GM21717 (cell line): ENCODE data around the gene NCAN.

ENCODE experiments used
- ATAC-seq: cut with Tn5 transposase; IDR thresholded peaks from one replicate; pipeline ENCODE4 v1.9.1; 2021; ENCODE audit warnings: mild to moderate bottlenecking, moderate library complexity; ENCODE audit not compliant: unreplicated experiment

Gene NCAN

DNA sequence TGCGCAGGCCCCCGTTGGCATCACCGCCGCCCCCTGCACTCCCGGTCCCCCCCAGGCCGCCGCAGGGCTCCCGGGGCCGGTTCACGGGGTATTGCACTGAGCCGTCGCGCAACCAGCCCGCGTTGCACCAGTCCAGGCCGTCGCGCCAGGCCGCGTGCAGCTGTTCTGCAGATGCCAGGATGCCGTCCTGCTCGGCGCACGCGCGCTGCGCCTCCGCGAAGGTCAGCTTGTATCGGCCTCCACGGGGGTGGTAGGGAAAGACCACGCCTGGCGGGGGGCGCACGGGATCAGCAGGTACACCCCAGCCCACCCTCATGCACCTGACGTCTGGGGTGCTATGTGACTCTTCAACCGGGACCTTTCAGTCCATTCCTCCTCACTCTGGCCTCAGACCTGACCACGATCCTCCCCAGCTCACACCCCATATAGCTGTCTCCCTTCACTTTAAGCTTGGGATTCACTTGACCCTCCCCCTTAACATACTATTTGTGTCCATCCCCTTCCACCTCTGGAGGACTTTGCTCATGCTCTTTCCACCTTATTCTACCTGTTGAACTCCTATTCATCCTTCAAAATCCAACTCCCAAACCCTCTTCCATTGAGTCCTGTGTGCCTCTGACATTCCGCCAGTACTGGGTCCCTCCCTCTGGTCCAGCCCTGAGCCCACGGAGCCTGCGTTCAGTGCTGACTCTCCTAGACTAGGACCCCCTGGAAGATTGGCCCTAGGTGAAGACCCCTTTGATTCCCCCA lies 47.0 kb downstream of the NCAN start:
- ATAC-seq: no peak

DNA sequence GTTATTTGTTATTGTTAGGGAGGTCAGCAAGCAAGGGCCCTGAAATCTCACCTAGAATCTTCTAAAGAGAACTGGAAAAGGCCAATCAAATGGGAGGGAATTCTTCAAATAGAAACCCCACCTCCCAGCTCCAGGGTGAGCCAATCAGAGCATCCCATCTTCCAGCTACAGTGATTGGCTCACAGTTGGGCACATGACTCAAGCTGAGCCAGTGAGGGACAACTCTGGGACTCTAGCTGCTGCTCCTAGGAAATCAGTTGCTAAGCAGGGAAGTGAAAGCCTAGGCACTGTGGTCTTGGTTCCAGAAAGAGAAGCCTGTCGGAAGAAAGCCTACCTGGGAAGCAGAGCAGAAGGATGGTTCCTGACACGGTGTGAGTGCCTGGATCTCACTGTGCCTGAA lies 48.0 kb downstream of the NCAN start:
- ATAC-seq: no peak

DNA sequence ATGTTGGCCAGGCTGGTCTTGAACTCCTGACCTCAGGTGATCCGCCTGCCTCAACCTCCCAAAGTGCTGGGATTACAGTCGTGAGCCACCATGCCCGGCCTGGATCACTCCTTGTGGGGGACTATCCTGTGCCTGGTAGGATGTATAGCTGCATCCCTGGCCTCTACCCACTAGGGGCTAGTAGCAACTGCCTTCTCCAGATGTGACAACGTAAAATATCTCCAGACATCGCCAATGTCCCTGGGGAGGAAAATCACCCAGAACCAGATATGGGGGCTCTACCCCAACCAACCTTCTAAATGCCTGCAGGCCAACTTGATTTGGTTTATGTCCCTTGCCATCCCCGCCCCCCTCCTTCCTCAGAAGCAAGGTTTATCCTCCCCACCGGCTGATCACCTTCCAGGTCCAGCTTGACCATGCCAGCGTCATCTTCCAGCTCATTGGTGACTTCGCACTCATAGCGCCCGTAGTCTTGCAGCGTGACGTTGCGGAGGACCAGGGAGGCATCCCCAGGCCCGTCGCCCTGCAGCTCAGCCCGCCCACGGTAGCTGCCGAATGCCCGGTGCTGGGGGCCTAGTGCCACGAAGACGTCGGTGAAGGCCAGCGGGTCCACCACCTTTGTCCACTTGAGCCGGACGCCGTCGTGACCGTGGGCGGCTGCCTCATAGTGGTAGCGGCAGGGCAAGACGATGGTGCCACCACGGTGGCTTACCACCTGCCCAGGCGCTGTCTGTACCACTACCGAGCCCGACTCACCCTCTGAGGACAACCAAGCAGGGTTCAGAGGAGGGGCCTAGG lies 48.9 kb downstream of the NCAN start:
- no peak for ATAC-seq

DNA sequence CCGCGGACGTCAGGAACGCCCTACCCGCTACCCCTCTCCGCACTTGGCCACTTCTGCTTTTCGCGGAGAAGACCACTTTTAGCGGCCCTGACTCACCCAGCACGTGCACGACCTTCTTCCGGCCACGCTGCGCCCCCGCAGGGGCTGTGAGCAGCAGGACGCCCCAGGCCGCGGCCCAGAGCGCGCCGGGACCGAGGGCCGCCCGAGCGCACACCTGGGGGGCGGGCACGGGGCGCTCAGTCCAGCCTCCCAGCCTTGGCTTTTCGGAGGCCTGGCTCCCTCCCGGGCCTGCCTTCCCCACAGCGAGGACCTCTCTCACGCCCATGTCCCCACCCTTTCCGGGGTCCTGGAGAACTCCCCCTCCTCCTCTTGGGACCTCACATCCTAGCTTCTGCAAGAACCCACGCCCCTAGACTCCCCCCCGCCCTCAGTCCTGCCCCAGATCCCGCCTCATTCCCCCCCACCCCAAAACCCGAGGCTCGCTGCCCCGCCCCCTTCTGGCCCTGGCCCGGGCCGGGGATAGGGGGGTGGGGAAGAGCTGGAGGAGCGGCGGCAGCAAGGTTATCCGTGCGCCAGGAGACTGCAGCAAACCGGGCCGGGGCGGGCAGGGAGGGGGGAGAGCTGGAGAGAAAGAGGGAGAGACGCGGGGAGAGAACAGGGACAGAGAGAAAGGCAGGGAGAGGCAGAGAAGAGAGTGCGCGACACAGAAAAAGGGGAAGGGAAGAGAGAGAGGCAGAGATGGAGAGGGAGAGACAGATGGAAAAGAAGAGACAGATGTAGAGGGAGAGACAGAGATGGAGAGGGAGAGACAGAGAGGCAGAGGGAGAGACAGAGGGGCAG lies 49.8 kb downstream of the NCAN start:
- ATAC-seq: no peak

DNA sequence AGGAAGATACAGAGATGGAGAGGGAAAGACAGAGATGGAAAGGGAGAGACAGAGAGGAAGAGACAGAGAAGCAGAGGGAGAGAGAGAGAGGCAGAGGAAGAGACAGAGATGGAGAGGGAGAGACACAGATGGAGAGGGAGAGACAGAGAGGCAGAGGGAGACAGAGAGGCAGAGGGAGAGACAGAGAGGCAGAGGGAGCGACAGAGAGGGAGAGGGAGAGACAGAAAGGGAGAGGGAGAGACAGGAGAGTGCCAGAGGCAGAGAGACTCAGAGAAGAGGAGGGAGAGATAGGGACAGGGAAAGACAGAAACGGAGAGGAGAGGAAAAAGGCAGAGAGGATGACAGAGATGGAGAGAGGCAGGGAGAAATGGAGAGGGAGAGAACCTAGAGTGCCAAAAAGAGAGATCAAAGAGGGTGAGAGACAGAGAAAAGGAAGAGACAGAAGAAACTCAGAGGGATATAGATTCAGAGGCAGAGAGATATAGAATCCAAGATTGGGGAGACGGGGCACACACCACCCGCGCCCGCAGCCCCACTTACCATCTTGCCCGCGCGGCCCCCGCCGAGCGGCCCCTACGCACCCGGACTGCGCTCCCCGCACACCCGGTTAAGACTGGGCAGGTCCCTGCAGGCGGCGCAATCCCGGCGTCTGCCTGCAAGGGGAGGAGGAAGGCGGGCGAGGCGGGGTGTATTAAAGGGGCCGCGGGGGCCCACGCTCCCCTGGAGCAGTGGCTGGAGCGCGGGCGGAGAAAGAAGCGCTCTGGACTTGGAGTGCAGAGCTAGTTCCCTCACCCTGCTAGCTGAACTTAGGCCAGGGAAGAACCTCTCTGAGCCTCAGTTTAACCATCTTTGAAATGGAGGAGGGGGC lies 50.7 kb downstream of the NCAN start:
- no peak for ATAC-seq

DNA sequence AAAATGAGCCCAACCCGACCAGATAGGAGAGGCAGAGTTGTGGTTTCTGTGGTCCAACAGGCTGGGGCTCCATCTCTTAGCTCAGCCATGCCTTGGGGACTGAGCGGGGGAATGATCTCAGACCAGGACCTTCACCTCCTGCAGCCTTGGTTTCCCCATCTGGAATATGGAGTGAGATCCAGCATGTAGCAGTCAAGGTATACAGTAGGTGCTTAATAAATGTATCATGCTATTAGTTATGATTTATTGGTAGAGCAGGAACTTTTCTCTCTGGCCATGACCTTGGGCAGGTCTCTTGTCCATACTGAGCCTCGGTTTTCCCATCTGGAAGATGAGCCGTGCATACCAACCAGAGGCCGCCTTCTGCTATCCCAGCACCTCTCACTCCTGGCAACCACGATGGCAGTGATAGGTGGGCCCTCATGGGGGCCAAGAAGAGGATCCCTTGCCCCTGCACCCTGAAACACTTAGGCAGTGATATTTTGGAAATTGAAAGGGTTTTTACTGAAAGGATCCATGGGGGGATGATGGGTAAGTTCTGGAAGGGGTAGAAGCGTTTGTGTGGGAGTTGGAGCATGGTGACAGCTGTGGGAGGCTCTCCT lies 52.2 kb downstream of the NCAN start:
- ATAC-seq: no peak

DNA sequence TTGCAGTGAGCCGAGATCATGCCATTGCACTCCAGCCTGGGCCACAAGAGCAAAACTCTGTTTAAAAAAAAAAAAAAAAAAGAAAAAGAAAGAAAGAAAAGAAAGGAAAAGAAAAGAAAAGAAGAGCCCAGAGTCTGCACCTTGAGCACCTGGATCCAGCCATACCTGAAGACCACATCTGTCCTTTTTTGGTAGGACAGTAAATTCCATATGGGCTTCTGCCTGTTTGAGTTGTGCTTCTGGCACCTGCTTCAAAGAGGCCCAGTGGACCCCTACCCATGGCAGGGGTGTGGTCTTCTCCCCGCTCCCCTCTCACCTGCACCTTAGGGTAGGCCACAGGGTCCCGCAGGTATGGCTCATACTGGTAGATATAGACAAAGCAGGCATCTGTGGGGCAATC lies 55.5 kb downstream of the NCAN start:
- ATAC-seq: no peak

DNA sequence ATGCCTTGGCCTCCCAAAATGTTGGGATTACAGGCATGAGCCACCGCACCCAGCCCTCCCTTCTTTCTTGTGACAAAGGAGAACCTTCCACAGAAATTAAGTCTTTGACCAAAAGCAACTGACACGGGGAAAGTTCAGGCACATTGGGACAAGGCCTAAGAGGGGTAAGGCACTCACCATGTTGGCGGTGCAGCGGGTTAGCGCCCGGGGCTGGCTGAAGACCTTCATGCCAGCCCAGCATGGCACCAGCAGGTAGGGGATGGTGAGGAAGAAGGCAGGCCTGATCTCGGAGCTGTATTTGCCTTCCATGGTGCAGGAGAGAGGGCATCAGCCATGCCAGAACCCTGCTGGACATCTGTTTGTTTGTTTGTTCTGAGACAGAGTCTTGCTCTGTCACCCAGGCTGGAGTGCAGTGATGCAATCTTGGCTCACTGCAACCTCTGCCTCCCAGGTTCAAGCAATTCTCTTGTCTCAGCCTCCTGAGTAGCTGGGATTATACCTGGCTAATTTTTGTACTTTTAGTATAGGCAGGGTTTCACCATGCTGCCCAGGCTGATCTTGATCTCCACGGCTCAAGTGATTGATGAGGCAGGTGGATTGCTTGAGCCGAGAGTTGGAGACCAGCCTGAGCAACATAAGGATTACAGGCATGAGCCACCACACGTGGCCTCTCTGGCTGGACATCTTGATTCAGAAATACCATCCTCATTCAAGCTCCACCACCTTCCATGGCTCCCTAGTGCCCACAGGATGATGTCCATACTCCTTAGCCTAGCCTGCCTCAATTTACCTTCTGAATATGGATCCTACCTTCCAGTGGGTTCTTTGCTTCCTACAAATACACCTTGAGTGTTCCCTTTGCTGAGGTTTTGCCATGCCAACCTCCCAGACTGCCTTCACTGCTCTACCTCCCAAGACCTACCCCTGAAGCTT lies 57.0 kb downstream of the NCAN start:
- no peak for ATAC-seq

DNA sequence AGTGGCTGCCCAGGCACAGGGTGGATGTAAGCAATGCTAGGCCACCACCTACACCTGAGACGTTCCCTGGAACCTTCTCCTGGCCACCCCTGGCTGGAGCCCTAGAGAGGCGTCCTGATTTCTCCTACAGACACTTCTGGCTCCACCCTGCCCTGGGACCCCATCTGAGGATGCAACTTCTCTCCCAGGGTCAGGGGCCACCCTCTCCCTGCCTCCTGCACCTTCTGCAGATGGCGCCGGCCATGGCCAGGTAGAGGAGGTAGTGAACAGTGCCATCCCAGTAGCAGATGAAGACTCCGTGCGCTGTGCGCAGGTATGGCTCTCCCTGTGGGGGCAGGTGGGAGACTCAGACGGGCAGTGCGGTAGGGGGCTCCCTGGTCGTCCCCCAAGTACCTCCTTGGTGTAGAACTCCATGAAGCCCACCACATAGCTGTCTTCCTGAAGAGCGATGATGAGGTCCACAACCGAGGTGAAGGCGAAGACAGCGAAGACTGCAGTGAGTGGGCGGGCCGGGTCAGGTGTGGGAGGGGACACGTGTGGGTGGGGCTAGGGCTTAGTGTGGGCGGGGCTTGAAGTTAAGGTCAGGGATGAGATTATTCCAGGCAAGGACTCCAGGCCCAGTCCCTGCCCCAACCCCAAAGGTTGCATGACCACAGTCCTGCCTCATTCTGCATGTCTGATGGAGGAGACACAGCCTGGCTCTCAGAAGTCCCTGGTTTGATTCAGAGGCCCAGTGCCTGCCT lies 58.4 kb downstream of the NCAN start:
- no peak for ATAC-seq

DNA sequence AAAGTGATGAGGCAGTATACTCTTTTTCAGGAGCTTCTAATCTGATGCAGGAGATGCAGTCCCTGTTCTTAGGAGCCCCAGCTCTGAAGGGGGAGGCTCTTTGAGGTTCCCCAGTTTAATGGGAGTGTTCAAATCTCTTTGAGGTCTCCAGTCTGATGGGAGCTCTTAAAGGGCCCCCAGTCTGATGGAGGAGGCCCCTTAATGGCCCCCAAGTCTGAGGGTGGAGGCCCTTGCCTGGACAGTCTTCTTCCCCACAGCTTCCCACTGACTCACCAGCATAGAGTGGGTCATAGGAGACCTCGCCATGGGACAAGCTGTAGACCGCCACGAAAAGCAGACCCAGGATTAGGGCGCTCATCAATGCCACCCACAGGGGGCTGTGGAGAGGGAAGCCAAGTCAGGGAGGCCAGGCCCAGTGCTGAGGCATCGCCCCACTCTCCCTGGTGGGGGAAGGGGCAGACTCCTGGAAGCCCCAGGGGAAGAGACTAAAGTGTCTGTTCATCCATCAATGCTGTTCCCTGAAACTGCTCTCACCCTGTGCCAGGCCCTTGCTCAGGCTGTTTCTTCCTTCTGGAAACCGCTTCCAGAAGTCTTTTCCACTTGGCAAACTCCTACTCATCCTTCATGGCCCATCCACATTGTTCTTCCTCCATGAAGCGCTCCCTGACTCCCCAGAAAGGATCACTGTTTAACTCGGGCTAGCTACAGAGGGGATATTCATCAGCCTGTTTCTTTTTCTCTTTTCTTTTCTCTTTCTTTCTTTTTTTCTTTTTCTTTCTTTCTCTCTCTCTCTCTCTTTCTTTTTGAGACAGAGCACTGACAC lies 59.2 kb downstream of the NCAN start:
- ATAC-seq: no peak

DNA sequence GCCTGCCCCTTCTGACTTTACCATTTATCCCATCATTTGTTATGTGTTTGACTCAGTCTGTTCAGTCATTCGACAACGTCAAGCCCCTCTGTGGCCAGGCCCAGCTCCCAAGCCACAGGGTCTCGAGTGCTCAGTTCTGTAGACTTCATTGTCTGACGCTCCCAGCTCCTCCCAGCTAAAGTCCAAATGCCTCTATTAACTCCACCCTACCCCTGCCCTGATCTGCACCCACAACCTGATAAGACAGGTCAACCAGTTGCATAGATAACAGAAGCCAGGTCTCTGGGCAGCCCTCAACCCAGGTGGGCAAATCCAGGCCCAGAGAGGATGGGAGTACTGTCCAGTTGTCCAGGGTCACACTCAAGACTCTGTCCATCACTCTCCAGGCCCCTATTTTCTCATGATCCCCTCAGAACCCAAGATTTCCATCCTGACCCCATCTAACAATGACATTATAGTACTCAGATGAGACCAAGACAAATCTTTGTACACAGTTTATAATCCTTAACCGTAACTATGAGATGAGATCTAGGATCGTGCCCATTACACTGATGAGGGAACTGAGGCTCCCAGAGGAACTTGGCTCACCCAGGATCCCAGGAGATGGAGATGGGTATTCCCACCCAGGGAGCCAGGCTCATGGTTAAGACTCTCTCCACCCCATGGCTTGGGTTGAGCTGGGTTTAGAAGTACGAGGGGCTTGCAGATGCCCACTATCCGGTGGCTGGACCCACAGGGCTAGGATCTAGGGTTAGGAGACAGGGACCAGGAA lies 60.3 kb downstream of the NCAN start:
- no peak for ATAC-seq

DNA sequence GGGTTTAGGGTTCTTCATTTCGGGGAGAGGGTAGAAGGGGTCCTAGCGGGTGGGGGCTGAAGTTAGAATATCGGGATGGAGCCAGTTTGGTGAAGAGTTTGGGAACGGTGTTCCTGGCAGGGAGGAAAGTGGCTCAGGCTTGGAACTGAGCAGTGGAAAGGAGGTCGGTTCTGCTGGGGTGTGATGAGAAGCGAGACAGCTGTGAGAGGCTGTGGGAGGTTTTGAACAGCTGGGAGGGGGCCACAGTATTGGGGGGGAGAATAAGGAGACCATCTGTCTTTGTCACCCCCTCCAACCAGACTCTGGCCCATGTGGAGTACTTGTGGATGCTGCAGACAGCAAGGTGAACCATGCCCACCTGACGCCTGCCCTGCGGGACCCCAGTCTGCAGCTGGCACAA lies 62.4 kb downstream of the NCAN start:
- no peak for ATAC-seq

DNA sequence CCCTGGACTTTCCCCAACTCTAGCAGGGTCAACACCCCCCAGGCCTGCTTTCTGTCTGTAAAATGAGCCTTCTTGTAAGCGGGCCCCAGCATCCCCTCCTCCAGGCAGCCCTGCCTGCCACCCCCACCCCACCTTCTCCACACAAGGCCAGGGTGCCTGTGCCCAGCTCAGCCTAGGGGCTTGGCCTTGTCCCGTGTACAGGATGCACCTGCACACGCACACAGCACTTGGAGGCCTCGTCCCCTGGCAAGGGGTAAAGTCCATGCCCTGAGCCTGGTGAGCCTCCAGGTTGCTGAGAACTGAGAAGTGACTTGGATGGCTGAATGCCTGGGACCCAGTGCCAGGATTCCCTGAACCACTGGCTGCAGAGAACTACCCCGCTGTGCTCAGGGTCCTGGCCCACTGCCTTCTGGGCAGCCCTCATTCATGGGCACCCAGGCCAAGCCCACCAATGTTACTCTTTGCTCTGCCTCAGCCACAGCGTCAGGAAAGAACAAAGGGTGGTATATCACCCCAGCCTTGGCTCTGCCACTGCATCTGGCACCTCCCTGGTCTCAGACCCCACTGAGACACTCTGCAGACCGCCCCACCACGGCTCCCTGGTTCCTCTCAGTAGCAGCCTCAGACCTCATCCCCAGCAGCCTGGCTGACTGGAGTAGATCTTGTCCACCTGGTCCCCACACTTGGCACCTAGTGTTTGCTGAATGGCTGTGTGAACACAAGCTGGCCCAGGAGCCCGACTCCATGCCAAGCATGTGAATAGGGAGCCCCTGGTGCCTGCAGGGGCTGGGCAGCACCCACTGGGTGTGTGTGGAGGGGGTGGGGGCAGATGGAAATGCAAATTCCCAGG lies 63.2 kb downstream of the NCAN start:
- ATAC-seq: no peak

DNA sequence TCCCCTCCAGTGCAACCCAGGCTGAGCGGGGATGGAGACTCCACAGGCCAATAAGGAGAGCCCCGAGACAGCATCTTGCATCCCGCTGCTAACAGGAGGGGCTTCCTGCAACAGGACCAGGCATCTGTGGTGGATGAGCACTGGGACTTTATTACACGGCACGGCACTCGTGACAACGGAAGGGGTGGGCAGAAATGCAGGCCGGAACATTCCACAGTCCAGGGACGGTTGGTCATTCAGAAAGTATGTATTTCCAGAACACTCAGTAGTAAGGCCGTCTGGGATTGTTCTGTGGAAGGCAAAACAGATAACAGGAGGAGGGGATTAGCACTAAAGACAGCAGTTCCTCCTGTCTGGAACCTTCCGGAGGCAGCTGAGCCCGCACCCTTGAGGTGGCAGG lies 64.6 kb downstream of the NCAN start:
- no peak for ATAC-seq

DNA sequence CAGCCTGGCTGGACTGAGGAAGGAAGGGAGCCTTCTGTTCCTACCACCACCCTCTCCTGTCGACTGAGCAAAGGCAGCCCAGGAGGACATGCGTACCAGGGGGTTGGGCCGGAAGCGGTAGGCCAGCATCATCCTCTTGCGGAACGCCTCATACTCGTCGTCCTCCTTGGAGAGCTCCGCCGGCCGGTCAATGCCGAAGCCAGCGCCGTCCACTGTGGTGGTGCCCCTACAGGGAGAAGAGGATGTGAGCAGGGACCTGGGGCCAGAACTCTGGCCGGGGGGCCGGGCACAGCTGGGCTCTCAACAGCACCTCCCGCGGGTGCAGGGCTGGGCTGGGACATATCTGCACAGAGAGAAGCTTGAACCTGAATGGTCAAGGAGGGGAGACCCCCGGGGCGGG lies 65.1 kb downstream of the NCAN start:
- no peak for ATAC-seq

DNA sequence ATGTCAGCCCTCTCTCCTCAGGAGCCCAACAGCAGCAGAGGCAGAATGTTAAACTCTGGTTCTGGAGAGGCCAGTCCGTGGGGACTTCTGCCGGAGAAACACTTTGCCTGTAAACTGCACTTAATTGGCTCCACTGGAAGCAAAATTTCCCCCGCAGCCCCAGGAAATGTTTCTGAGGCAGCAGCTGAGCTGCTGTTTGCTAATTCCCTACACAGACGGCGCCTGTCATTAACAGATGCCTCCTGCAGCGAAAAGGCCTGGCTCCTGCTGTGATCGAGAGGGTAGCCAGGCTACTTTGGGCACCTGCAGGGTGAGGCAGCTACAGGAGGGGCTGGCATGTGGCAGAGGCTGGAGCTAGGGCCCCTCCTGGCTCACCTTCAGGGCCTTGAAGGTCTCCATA lies 66.6 kb downstream of the NCAN start:
- ATAC-seq: no peak
